Measurements from ENCODE around the gene AGRN.

The AGRN gene

GRCh38 chr1:1082776-1083415 is 63.0 kb downstream of the AGRN start:
- no peak overlapping the region for H3K4me3 ChIP-seq (ENCODE audit: low read length)
- peaks cover 14% of the 10 kb centered on the region for H3K4me1 ChIP-seq (ENCODE audit: control insufficient read depth, insufficient read depth, low read length)
- H3K9ac ChIP-seq (ENCODE audit: low read length) = no peak overlapping the region
- H3K9me3 ChIP-seq (ENCODE audit: control insufficient read depth, low read length) = no peaks in the 10 kb centered on the region
- H3K36me3 ChIP-seq (ENCODE audit: control insufficient read depth, insufficient read depth, low read length) = no peaks in the 10 kb centered on the region
- peaks cover 11% of the 10 kb centered on the region for H3K27me3 ChIP-seq (ENCODE audit: control insufficient read depth, insufficient read depth, low read length)

GRCh38 chr1:1083416-1084371 is 63.8 kb downstream of the AGRN start:
- H3K4me3 ChIP-seq (ENCODE audit: low read length) = no peak overlapping the region
- H3K4me1 ChIP-seq (ENCODE audit: control insufficient read depth, insufficient read depth, low read length) = peaks cover 14% of the 10 kb centered on the region
- H3K27me3 ChIP-seq (ENCODE audit: control insufficient read depth, insufficient read depth, low read length) = peaks cover 11% of the 10 kb centered on the region
- H3K9me3 ChIP-seq (ENCODE audit: control insufficient read depth, low read length) = no peaks in the 10 kb centered on the region
- no peaks in the 10 kb centered on the region for H3K36me3 ChIP-seq (ENCODE audit: control insufficient read depth, insufficient read depth, low read length)
- no peak overlapping the region for H3K9ac ChIP-seq (ENCODE audit: low read length)

DNA sequence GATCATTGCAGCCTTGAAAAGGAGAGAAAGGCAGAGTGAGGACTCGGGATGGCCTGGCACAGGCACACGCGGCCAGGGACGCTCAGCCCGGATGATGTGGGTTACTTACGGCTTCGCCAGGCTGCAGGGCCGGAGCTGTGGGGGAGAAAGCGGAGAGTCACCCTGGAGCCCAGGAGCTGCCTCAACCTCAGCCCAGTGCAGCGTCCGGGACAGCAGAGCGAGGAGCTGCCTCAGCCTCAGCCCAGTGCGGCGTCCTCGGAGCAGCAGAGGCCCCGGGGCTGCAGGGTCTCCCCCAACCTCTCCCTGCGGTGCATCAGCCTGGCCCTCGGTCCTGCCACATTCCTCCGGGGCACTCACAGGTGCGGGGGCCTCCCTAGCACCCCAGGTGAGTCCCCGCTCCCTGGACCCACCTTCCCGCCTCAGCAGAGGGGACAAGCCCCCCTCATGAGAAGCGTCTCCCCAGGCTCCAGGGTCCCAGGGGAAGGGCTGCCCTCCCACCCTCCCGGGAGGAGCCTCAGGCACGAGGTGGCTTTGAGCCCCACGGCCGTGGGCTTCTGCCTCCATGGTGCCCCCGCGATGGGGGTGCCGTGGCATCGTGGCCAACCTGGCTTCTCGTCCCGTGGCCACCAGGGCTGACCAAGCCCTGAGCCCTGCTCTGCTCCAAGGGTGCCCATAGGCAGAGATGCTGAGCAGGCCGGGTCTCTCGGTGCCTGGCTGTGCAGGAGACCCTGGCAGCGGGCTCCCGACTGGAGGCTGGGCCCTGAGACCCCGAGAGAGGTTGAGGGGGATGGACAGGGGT is 64.7 kb downstream of the AGRN start:
- Histone ChIP-seq H3K9ac (ENCODE audit: low read length) (no peak overlapping the region), H3K27me3 (ENCODE audit: control insufficient read depth, insufficient read depth, low read length) (peaks cover 7% of the 10 kb centered on the region), H3K36me3 (ENCODE audit: control insufficient read depth, insufficient read depth, low read length) (no peaks in the 10 kb centered on the region), H3K4me1 (ENCODE audit: control insufficient read depth, insufficient read depth, low read length) (peaks cover 9% of the 10 kb centered on the region), H3K9me3 (ENCODE audit: control insufficient read depth, low read length) (no peaks in the 10 kb centered on the region), H3K4me3 (ENCODE audit: low read length) (no peak overlapping the region)

- Histone ChIP-seq H3K27me3 (ENCODE audit: control insufficient read depth, insufficient read depth, low read length) (no peaks in the 10 kb centered on the region), H3K4me3 (ENCODE audit: low read length) (no peak overlapping the region), H3K4me1 (ENCODE audit: control insufficient read depth, insufficient read depth, low read length) (peaks cover 2% of the 10 kb centered on the region), H3K9ac (ENCODE audit: low read length) (no peak overlapping the region), H3K9me3 (ENCODE audit: control insufficient read depth, low read length) (no peaks in the 10 kb centered on the region), H3K36me3 (ENCODE audit: control insufficient read depth, insufficient read depth, low read length) (no peaks in the 10 kb centered on the region)
Measured at GRCh38 chr1:1085171-1085841, 65.4 kb downstream of the AGRN start.

DNA sequence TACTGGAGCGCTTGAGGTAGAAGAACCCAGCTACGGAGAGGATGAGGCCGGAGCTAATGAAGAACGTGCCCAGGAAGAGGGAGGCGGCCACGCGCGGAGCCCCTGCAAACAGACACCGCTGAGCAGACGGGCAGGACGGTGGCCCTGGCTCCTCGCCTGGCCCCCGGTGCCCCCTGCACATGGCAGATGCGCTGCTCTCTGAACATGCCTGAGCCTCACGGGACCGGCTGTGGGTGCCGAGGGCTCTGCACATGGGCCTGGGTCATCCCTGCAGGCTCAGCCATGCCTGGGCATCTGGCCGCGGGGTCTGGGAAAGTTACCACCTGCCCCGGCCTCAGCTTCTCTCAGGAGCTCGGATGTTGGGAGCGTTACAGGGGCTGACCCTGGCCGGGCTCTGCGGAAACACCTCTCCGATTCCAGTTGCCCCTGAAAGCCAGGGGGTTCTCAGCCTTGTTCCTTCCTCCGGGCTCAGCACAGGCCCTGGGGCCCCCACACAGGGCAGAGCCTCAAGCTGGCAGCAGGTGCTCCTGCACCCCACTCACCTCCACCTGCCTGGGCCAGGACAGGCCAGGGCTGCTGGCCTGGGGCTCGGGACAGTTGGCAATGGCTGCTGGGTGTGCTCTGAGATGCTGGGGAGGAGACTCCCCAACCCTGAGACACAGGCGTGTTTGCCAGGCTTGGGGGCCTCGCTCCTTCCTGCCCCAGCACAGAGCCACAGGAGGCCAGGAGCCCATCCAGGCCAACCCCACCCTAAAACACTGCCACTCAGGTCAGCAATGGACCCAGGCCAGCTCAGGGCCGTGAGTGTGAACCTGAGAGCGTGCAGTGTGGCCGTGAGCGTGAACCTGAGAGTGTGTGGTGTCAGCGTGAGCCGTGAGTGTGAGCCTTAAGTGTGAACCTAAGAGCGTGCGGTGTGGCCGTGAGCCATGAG is 66.3 kb downstream of the AGRN start:
- Histone ChIP-seq H3K9me3 (ENCODE audit: control insufficient read depth, low read length) (no peaks in the 10 kb centered on the region), H3K9ac (ENCODE audit: low read length) (no peak overlapping the region), H3K36me3 (ENCODE audit: control insufficient read depth, insufficient read depth, low read length) (no peaks in the 10 kb centered on the region), H3K4me1 (ENCODE audit: control insufficient read depth, insufficient read depth, low read length) (no peaks in the 10 kb centered on the region), H3K4me3 (ENCODE audit: low read length) (no peak overlapping the region), H3K27me3 (ENCODE audit: control insufficient read depth, insufficient read depth, low read length) (no peaks in the 10 kb centered on the region)

GRCh38 chr1:1086911-1087341 is 67.0 kb downstream of the AGRN start:
- H3K4me3 ChIP-seq (ENCODE audit: low read length) = no peak overlapping the region
- no peaks in the 10 kb centered on the region for H3K9me3 ChIP-seq (ENCODE audit: control insufficient read depth, low read length)
- no peaks in the 10 kb centered on the region for H3K36me3 ChIP-seq (ENCODE audit: control insufficient read depth, insufficient read depth, low read length)
- no peak overlapping the region for H3K9ac ChIP-seq (ENCODE audit: low read length)
- no peaks in the 10 kb centered on the region for H3K4me1 ChIP-seq (ENCODE audit: control insufficient read depth, insufficient read depth, low read length)
- no peaks in the 10 kb centered on the region for H3K27me3 ChIP-seq (ENCODE audit: control insufficient read depth, insufficient read depth, low read length)

DNA sequence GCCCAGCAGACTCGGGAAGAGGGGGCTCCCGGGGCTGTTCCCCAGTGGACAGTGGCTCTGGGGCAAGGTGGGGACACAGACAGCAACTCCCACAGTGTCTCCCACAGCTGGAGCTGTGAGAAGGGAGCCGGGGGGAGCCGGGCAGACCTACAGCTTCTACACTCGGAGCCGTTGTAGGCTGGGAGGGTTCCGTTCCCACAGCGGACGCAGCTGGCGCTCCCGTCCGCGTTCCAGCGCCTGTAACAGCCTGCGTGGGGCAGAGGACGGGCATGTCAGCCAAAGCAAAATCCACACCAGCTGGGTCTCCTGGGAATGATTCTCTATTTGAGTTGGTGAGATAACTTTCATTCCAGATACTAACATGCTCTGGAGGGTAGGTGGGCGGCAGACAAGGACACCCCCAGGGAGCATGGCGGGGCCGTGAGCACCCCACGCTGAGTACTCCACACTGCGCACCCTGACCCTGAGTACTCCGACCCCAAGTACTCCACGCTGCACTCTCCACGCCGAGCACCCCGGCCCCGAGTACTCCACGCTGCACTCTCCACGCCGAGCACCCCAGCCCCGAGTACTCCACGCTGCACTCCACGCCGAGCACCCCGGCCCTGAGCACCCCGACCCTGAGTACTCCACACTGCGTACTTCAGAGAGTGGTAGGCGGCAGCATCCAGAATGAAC is 67.6 kb downstream of the AGRN start:
- Histone ChIP-seq H3K4me1 (ENCODE audit: control insufficient read depth, insufficient read depth, low read length) (no peaks in the 10 kb centered on the region), H3K36me3 (ENCODE audit: control insufficient read depth, insufficient read depth, low read length) (no peaks in the 10 kb centered on the region), H3K9me3 (ENCODE audit: control insufficient read depth, low read length) (no peaks in the 10 kb centered on the region), H3K9ac (ENCODE audit: low read length) (no peak overlapping the region), H3K27me3 (ENCODE audit: control insufficient read depth, insufficient read depth, low read length) (no peaks in the 10 kb centered on the region), H3K4me3 (ENCODE audit: low read length) (no peak overlapping the region)

DNA sequence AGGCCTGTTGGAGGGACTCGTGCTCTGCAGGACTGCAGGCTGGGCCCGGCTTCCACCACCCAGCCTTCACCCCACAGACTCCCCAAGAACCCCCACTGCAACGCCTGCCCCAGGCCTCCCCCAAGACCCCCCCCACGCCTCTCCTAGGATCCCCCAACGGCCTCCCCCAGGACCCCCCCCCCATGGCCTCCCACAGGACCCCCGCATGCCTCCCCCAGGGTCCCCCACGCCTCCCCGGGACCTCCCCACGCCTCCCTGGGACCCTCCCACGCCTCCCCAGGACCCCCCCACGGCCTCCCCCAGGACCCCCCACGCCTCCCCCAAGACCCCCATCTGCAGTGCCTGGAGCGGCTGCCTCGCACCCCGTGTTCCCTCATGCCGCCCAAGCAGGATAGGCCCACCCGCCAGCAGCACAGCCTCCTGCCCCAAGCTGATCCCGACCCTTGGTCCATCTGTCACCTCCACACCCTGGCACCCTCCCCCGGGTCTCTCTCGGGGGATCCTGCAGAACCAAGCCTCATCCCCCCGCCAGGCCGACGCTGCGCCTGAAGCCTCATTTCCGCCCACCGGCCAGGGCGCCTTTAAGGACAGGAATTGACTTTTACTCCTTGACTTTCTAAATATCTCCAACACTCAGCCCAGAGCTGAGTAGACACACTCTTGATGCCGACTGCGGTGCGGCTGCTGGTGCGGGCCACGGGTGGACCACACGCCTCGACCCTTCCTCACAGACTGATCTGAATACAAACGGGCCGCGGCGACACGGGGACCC is 68.3 kb downstream of the AGRN start:
- no peaks in the 10 kb centered on the region for H3K4me1 ChIP-seq (ENCODE audit: control insufficient read depth, insufficient read depth, low read length)

DNA sequence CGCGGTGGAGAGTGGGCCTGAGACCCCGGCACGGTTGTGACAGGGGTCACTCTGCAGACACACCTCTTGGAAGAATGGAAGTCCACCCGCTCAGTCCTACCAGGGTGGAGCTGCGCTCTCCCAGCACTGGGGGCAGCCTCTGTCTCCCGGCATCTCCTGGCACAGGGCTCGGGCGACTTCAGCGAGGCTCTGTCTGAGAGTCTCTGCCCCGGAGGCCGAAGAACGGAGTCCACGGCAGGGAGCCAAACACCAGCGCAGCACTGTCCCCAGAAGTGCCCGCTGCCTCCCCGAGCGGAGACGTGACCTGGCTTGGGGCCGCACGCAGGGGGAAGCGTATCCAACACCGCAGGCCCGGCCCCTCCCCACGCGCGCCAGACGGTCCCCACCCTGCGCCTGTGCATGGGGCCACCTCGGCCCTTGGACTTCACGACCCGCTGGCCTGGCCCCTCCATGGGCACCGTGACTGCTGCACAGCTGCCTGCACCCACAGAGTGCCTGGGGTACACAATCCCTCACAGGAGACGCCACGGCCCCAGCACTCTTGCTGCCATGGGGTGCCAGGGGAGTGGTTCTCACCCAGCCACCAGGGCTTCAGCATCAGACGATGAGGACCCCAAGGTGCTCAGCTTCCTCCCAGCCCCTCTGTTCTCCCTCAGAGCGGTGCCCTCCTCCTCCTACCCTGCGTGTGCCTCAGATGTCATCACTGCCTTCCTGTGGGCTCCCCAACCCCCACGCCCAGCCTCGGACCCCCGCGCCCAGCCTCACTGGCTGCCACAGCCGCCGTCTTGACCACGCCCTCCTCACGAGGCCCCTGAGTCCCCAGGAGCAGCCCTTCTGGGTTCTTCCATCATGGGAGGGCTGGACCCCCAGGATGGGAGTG is 69.1 kb downstream of the AGRN start:
- Histone ChIP-seq H3K9me3 (ENCODE audit: control insufficient read depth, low read length) (no peaks in the 10 kb centered on the region), H3K36me3 (ENCODE audit: control insufficient read depth, insufficient read depth, low read length) (no peaks in the 10 kb centered on the region), H3K27me3 (ENCODE audit: control insufficient read depth, insufficient read depth, low read length) (no peaks in the 10 kb centered on the region), H3K9ac (ENCODE audit: low read length) (no peak overlapping the region), H3K4me1 (ENCODE audit: control insufficient read depth, insufficient read depth, low read length) (no peaks in the 10 kb centered on the region), H3K4me3 (ENCODE audit: low read length) (no peak overlapping the region)

More for the DNA sequence above, 68.3 kb downstream of the AGRN start:
- Histone ChIP-seq H3K36me3 (ENCODE audit: control insufficient read depth, insufficient read depth, low read length) (no peaks in the 10 kb centered on the region), H3K4me3 (ENCODE audit: low read length) (no peak overlapping the region), H3K27me3 (ENCODE audit: control insufficient read depth, insufficient read depth, low read length) (no peaks in the 10 kb centered on the region), H3K9me3 (ENCODE audit: control insufficient read depth, low read length) (no peaks in the 10 kb centered on the region), H3K9ac (ENCODE audit: low read length) (no peak overlapping the region)

Measured in mucosa of stomach (tissue), 1 donor.